ENCODE data around the gene IMMP2L.

- TF ChIP-seq CTCF (IDR thresholded peaks at IDR 0.05): no peak
- TF ChIP-seq POLR2AphosphoS5 (IDR thresholded peaks at IDR 0.05): no peak
- TF ChIP-seq POLR2A (IDR thresholded peaks at IDR 0.05; ENCODE audit: low read depth): no peak
Observed at GRCh38 chr7:110645060-110645459, 917.2 kb downstream of the IMMP2L start.

Measured in esophagus muscularis mucosa (tissue), 3 donors.